Measurements from ENCODE around the gene SLC7A14.

GRCh38 chr3:170428095-170428494 lies 157.8 kb downstream of the SLC7A14 start:
- TF ChIP-seq EZH2 (IDR thresholded peaks at IDR 0.05) = no peak
- no peak for TF ChIP-seq POLR2AphosphoS5 (IDR thresholded peaks at IDR 0.05; ENCODE audit: borderline replicate concordance, low read depth, low read length)
